Measurements from ENCODE around the gene TIGD4. TPM values are rescaled to one million over a fixed set of nuclear protein-coding genes. Genes with fewer than 3 reads are reported as not detected.

The TIGD4 gene
- polyA plus RNA-seq, 3 donors, result 0.05 to 0.08 (median 0.07) TPM

GRCh38 chr4:152808670-152809069 lies 29.1 kb upstream of the TIGD4 start:
- peaks cover 0 to 15% (median 9%) of the 10 kb centered on the region in 7 donors for H3K9me3 Mint-ChIP-seq
- Histone ChIP-seq H4K20me1 (ENCODE audit: insufficient read depth, low read length) (peaks cover 38% of the 10 kb centered on the region), H3K9me3 (replicated peaks in 1 of 2; ENCODE audit: control insufficient read depth in 1 of 2, insufficient read depth in 1 of 2, low read length in 2 of 2) (peaks cover 2 to 10% of the 10 kb centered on the region in 2 donors), H3K9ac (ENCODE audit: insufficient read depth, low read length, poor library complexity, severe bottlenecking) (no peak overlapping the region), H3K79me2 (ENCODE audit: insufficient read depth, low read length) (peaks cover 49% of the 10 kb centered on the region), H3K4me2 (replicated peaks; ENCODE audit: extremely low read depth, low read length, poor library complexity, severe bottlenecking) (no peak overlapping the region), H2AFZ (ENCODE audit: insufficient read depth, low read depth, low read length, poor library complexity, severe bottlenecking) (no peak overlapping the region), H3K27me3 (ENCODE audit: control insufficient read depth in 2 of 2, insufficient read depth in 2 of 2, low read length in 2 of 2) (no peaks in the 10 kb centered on the region), H3K4me3 (replicated peaks in 1 of 3; ENCODE audit: low read depth in 2 of 3, low read length in 3 of 3) (no peak overlapping the region), H3K36me3 (replicated peaks in 1 of 2; ENCODE audit: control insufficient read depth in 1 of 2, insufficient read depth in 2 of 2, low read length in 2 of 2) (peaks cover 0 to 14% of the 10 kb centered on the region in 2 donors), H3K4me1 (ENCODE audit: control insufficient read depth in 1 of 2, insufficient read depth in 2 of 2, low read length in 2 of 2) (peaks cover 15 to 24% of the 10 kb centered on the region in 2 donors), H3K27ac (ENCODE audit: low read depth in 1 of 2, low read length in 2 of 2) (no peak overlapping the region)
- peak overlapping the region in 1 of 7 donors; percentile 33 for H3K27ac Mint-ChIP-seq
- no peak overlapping the region for H3K4me3 Mint-ChIP-seq
- H3K36me3 Mint-ChIP-seq, result peaks cover 24 to 27% of the 10 kb centered on the region in 2 donors
- no peak for TF ChIP-seq CTCF (IDR thresholded peaks at IDR 0.05)
- WGBS (ENCODE audit: insufficient coverage), result 93% methylated on average over 4 of the region's 8 CpGs
- intact Hi-C loops (cut with micrococcal nuclease), result no loop called here
- peaks cover 0 to 2% (median 0%) of the 10 kb centered on the region in 3 donors for H3K27me3 Mint-ChIP-seq (ENCODE audit: low read depth in 3 of 3)
- DNase-seq, result no peak
- peaks cover 28% of the 10 kb centered on the region for H3K4me1 Mint-ChIP-seq

GRCh38 chr4:152807294-152807829 lies 27.8 kb upstream of the TIGD4 start:
- H4K20me1 ChIP-seq (ENCODE audit: insufficient read depth, low read length), result peaks cover 50% of the 10 kb centered on the region
- TF ChIP-seq CTCF (IDR thresholded peaks at IDR 0.05), result no peak
- intact Hi-C loops (cut with micrococcal nuclease), result no loop called here
- H3K79me2 ChIP-seq (ENCODE audit: insufficient read depth, low read length), result peaks cover 53% of the 10 kb centered on the region
- no peak overlapping the region for H3K27ac Mint-ChIP-seq
- H3K4me1 Mint-ChIP-seq, result peaks cover 28% of the 10 kb centered on the region
- peaks cover 15 to 19% of the 10 kb centered on the region in 2 donors for H3K36me3 Mint-ChIP-seq
- peaks cover 15 to 24% of the 10 kb centered on the region in 2 donors for H3K4me1 ChIP-seq (ENCODE audit: control insufficient read depth in 1 of 2, insufficient read depth in 2 of 2, low read length in 2 of 2)
- H3K9ac ChIP-seq (ENCODE audit: insufficient read depth, low read length, poor library complexity, severe bottlenecking), result no peak overlapping the region
- no peak overlapping the region for H3K4me3 Mint-ChIP-seq
- H3K9me3 ChIP-seq (replicated peaks in 1 of 2; ENCODE audit: control insufficient read depth in 1 of 2, insufficient read depth in 1 of 2, low read length in 2 of 2), result peaks cover 0 to 7% of the 10 kb centered on the region in 2 donors
- no peak overlapping the region for H3K4me2 ChIP-seq (replicated peaks; ENCODE audit: extremely low read depth, low read length, poor library complexity, severe bottlenecking)
- no peak overlapping the region for H2AFZ ChIP-seq (ENCODE audit: insufficient read depth, low read depth, low read length, poor library complexity, severe bottlenecking)
- H3K27me3 ChIP-seq (ENCODE audit: control insufficient read depth in 2 of 2, insufficient read depth in 2 of 2, low read length in 2 of 2), result no peaks in the 10 kb centered on the region
- peaks cover 0 to 7% of the 10 kb centered on the region in 2 donors for H3K36me3 ChIP-seq (replicated peaks in 1 of 2; ENCODE audit: control insufficient read depth in 1 of 2, insufficient read depth in 2 of 2, low read length in 2 of 2)
- H3K9me3 Mint-ChIP-seq, result peaks cover 0 to 6% (median 4%) of the 10 kb centered on the region in 7 donors
- no peak for DNase-seq
- no peak overlapping the region for H3K4me3 ChIP-seq (replicated peaks in 1 of 3; ENCODE audit: low read depth in 2 of 3, low read length in 3 of 3)
- peaks cover 0 to 2% (median 0%) of the 10 kb centered on the region in 3 donors for H3K27me3 Mint-ChIP-seq (ENCODE audit: low read depth in 3 of 3)
- WGBS (ENCODE audit: insufficient coverage), result no CpG with 5 or more reads among the region's 3 CpGs
- H3K27ac ChIP-seq (ENCODE audit: low read depth in 1 of 2, low read length in 2 of 2), result no peak overlapping the region

Measured in CD14-positive monocyte (primary cell).